ENCODE measurements around the gene MSANTD7.
"Not testable (repeated sequence)": the region's sequence is repeated elsewhere in the genome, so short reads cannot be mapped to it uniquely, and the experiment has no call there.

- TF ChIP-seq EZH2 (IDR thresholded peaks at IDR 0.05; ENCODE audit: borderline replicate concordance, low read length): not testable (repeated sequence)
- TF ChIP-seq, protein P1, sequence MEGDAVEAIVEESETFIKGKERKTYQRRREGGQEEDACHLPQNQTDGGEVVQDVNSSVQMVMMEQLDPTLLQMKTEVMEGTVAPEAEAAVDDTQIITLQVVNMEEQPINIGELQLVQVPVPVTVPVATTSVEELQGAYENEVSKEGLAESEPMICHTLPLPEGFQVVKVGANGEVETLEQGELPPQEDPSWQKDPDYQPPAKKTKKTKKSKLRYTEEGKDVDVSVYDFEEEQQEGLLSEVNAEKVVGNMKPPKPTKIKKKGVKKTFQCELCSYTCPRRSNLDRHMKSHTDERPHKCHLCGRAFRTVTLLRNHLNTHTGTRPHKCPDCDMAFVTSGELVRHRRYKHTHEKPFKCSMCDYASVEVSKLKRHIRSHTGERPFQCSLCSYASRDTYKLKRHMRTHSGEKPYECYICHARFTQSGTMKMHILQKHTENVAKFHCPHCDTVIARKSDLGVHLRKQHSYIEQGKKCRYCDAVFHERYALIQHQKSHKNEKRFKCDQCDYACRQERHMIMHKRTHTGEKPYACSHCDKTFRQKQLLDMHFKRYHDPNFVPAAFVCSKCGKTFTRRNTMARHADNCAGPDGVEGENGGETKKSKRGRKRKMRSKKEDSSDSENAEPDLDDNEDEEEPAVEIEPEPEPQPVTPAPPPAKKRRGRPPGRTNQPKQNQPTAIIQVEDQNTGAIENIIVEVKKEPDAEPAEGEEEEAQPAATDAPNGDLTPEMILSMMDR (IDR thresholded peaks at IDR 0.05; ENCODE audit: low read length): not testable (repeated sequence)
Observed at GRCh38 chr10:14816717-14817116, 21.4 kb upstream of the MSANTD7 start.
